ENCODE measurements around the gene MAP4K5.

- no peak for TF ChIP-seq CTCF (IDR thresholded peaks at IDR 0.05)
- no peak for TF ChIP-seq POLR2A (IDR thresholded peaks at IDR 0.05)
These were observed 134.2 kb downstream of the MAP4K5 start for GRCh38 chr14:50398189-50398580.

Measured in adrenal gland (tissue), 5 donors.